ENCODE measurements around the gene SLC39A7. TPM values are rescaled to one million over a fixed set of nuclear protein-coding genes. Genes with fewer than 3 reads are reported as not detected.

Gene SLC39A7
- total RNA-seq, 4 donors from 2014 or later: 54.6 to 79.9 (median 66.4) TPM

DNA sequence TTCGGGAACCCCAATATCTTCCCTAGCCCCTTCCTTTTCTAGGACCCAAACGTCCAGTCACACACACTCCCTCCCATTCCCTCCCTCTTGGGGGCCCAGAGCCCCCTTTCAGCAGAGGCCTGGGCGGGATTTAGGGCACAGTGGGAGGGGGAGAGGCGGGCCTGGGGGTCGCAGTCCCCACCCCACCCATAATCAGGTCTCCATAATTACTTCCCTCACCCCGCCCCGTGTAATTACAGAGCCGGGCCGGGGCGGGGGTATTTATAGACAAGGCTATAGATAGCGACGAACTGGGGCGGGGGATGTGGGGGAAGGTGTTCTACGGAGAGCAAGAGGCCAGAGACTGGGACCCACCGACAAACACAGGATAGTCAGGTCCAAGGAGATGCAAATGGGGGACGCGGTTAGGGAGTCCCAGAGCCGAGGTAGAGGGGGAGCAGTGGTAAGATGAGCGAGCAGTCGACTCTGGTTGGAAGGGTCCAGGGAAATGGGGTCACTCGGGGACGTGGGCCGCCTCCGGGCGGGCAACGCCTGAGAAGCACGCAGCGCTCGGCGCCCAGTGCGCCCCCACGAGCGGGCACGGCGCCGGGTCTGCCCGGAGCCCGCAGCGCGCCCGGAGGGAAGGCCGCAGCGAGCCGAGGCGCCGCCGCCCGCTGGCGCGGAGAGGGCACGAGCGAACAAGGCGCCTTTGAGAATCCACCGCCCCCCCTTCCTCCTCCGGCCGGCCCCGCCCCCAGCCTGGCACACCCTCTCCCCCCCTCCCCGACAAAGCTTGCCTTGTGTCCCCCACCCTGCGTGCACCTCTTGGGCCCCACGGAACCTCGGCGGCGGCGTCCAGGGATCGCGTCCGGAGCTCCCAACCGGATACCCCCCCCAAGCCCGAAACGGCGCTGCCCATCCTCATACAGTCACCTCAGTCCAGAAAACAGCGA lies 7.7 kb upstream of the SLC39A7 start:
- peaks cover 44% of the 10 kb centered on the region for H3K27me3 ChIP-seq
- peaks cover 0 to 40% of the 10 kb centered on the region in 2 donors for H3K36me3 ChIP-seq
- H3K27ac ChIP-seq: peak overlapping the region in 3 of 4 donors; percentile 48 to 79 (median 72)
- peak; percentile 33 for ATAC-seq
- WGBS, 2 donors (ENCODE audit: low coverage in 1 of 2): 0% methylated on average over 4 to 5 of the region's 72 CpGs
- TF ChIP-seq POLR2A (IDR thresholded peaks at IDR 0.05) (no peak), POLR2AphosphoS5 (IDR thresholded peaks at IDR 0.05) (peak; percentile 6), CTCF (IDR thresholded peaks at IDR 0.05) (peak in 1 of 4 experiments; percentile 4)
- peak overlapping the region; percentile 15 to 45 for H3K4me3 ChIP-seq
- H3K4me1 ChIP-seq: peaks cover 0 to 30% (median 9%) of the 10 kb centered on the region in 3 donors
- H3K9me3 ChIP-seq: no peaks in the 10 kb centered on the region

- no peaks in the 10 kb centered on the region for H3K9me3 ChIP-seq
- H3K4me1 ChIP-seq: peaks cover 0 to 37% (median 9%) of the 10 kb centered on the region in 3 donors
- TF ChIP-seq POLR2A (IDR thresholded peaks at IDR 0.05) (no peak), POLR2AphosphoS5 (IDR thresholded peaks at IDR 0.05) (no peak), EP300 (IDR thresholded peaks at IDR 0.05) (no peak)
- peak overlapping the region in 1 of 2 donors; percentile 45 for H3K4me3 ChIP-seq
- peaks cover 37% of the 10 kb centered on the region for H3K27me3 ChIP-seq
- 40 to 80% methylated on average over 1 of the region's 6 CpGs for WGBS, 2 donors (ENCODE audit: low coverage in 1 of 2)
- H3K27ac ChIP-seq: peak overlapping the region in 3 of 4 donors; percentile 48 to 79 (median 72)
- peak; percentile 3 for ATAC-seq
- peaks cover 0 to 40% of the 10 kb centered on the region in 2 donors for H3K36me3 ChIP-seq
Observed at GRCh38 chr6:33193619-33194018, 7.0 kb upstream of the SLC39A7 start.

GRCh38 chr6:33194431-33194979 lies 6.2 kb upstream of the SLC39A7 start:
- H3K27ac ChIP-seq: no peak overlapping the region
- H3K36me3 ChIP-seq: peaks cover 0 to 40% of the 10 kb centered on the region in 2 donors
- WGBS, 2 donors (ENCODE audit: low coverage in 1 of 2): 37% methylated on average over 4 of the region's 8 CpGs; no CpG with 5 or more reads in 1 of the 2 donors

DNA sequence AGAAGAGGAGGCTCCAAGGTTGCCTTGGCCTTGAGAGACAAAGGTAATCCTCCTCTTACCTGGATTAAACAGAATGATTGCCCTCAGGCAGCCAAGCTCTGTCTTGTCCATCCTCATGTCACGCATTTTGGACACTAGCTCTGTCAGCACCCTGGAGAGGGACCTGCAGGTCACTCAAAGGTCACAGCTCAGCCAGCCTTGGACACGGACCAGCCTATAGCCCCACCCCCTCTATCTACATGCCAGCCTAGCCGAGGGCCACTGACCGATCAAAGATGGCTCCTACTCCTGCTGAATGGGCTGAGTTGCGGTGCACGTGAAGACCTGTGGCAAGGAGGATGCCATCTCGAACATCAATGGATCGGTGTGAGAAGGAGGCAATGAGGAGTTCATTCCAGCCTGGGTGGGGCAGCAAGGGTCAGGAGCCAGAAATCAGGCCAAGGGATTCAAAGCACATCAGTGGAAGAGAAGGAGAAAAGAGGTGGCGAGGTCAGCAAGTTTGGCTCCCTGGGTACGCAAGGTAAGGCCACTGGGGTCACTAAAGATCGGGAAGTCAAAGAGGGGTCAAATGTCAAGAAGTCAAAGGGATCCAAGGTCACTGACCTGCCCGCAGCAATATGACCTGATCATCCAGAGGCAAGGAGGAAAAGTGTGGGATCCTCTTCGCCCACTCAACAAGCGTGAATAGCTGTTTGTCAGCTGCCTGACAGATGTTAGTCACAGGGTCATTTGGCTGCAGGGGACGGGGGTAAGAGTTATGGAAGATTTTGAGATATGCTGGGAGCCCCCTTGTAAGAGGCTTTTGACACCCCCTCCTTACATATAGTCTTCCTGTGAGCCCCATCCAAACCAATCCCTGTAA lies 5.1 kb upstream of the SLC39A7 start:
- Histone ChIP-seq H3K9me3 (no peaks in the 10 kb centered on the region), H3K36me3 (peaks cover 0 to 40% of the 10 kb centered on the region in 2 donors), H3K4me1 (peaks cover 4 to 49% (median 17%) of the 10 kb centered on the region in 3 donors), H3K4me3 (no peak overlapping the region), H3K27me3 (peaks cover 19% of the 10 kb centered on the region), H3K27ac (no peak overlapping the region)
- no peak for ATAC-seq
- WGBS, 2 donors (ENCODE audit: low coverage in 1 of 2): 53 to 74% methylated on average over 6 to 7 of the region's 15 CpGs
- TF ChIP-seq POLR2A (IDR thresholded peaks at IDR 0.05): no peak
- no peak for TF ChIP-seq EP300 (IDR thresholded peaks at IDR 0.05)
- no peak for TF ChIP-seq POLR2AphosphoS5 (IDR thresholded peaks at IDR 0.05)
- TF ChIP-seq CTCF (IDR thresholded peaks at IDR 0.05): no peak

More at GRCh38 chr6:33194431-33194979, 6.2 kb upstream of the SLC39A7 start:
- peaks cover 4 to 46% (median 15%) of the 10 kb centered on the region in 3 donors for H3K4me1 ChIP-seq
- no peaks in the 10 kb centered on the region for H3K9me3 ChIP-seq
- H3K27me3 ChIP-seq: peaks cover 29% of the 10 kb centered on the region
- ATAC-seq: no peak
- H3K4me3 ChIP-seq: no peak overlapping the region
- TF ChIP-seq POLR2AphosphoS5 (IDR thresholded peaks at IDR 0.05) (no peak), EP300 (IDR thresholded peaks at IDR 0.05) (no peak), CTCF (IDR thresholded peaks at IDR 0.05) (no peak), POLR2A (IDR thresholded peaks at IDR 0.05) (no peak)

All from gastroesophageal sphincter (tissue), 4 donors.